ENCODE data around the gene NECTIN2. TPM values are rescaled to one million over a fixed set of nuclear protein-coding genes. Genes with fewer than 3 reads are reported as not detected.
"Not testable (repeated sequence)": the region's sequence is repeated elsewhere in the genome, so short reads cannot be mapped to it uniquely, and the experiment has no call there.

The NECTIN2 gene
- polyA plus RNA-seq, 4 donors, result 72.5 to 153 (median 100) TPM

DNA sequence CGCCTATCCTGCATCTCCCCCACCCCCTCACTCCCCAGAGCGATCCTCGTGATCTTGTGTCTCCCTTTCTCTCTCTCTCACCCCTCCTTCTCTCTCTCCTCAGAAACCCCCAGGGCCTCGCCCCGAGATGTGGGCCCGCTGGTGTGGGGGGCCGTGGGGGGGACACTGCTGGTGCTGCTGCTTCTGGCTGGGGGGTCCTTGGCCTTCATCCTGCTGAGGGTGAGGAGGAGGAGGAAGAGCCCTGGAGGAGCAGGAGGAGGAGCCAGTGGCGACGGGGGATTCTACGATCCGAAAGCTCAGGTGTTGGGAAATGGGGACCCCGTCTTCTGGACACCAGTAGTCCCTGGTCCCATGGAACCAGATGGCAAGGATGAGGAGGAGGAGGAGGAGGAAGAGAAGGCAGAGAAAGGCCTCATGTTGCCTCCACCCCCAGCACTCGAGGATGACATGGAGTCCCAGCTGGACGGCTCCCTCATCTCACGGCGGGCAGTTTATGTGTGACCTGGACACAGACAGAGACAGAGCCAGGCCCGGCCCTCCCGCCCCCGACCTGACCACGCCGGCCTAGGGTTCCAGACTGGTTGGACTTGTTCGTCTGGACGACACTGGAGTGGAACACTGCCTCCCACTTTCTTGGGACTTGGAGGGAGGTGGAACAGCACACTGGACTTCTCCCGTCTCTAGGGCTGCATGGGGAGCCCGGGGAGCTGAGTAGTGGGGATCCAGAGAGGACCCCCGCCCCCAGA, 32.2 kb downstream of the NECTIN2 start:
- 77 to 83% (median 81%) methylated on average over 23 to 26 of the region's 26 CpGs for WGBS, 3 donors
- H3K4me1 ChIP-seq (ENCODE audit: control insufficient read depth in 3 of 3, insufficient read depth in 2 of 3, low read depth in 1 of 3, low read length in 2 of 3), result peaks cover 0 to 14% (median 0%) of the 10 kb centered on the region in 3 donors
- no peak overlapping the region for H3K4me3 ChIP-seq (ENCODE audit: low read depth in 1 of 3, low read length in 3 of 3)
- H3K27me3 ChIP-seq (ENCODE audit: control insufficient read depth in 3 of 3, insufficient read depth in 3 of 3, low read length in 3 of 3), result no peaks in the 10 kb centered on the region
- no peak for FAIRE-seq
- DNase-seq, result no peak
- H3K36me3 ChIP-seq (ENCODE audit: control insufficient read depth in 3 of 3, insufficient read depth in 2 of 3, low read depth in 1 of 3, low read length in 3 of 3), result peaks cover 8 to 96% (median 21%) of the 10 kb centered on the region in 3 donors
- H3K9me3 ChIP-seq (ENCODE audit: control insufficient read depth in 2 of 2, insufficient read depth in 1 of 2, low read depth in 1 of 2, low read length in 1 of 2), result no peaks in the 10 kb centered on the region
- H3K27ac ChIP-seq (ENCODE audit: low read depth in 1 of 3, low read length in 2 of 3), result no peak overlapping the region

GRCh38 chr19:44879309-44880065, 33.4 kb downstream of the NECTIN2 start:
- no peaks in the 10 kb centered on the region for H3K9me3 ChIP-seq (ENCODE audit: control insufficient read depth in 2 of 2, insufficient read depth in 1 of 2, low read depth in 1 of 2, low read length in 1 of 2)
- H3K4me3 ChIP-seq (ENCODE audit: low read depth in 1 of 3, low read length in 3 of 3), result no peak overlapping the region
- FAIRE-seq (no peak), DNase-seq (no peak)
- peaks cover 0 to 14% (median 0%) of the 10 kb centered on the region in 3 donors for H3K4me1 ChIP-seq (ENCODE audit: control insufficient read depth in 3 of 3, insufficient read depth in 2 of 3, low read depth in 1 of 3, low read length in 2 of 3)
- WGBS, 3 donors, result 81 to 84% (median 84%) methylated on average over 16 to 18 of the region's 18 CpGs
- no peaks in the 10 kb centered on the region for H3K27me3 ChIP-seq (ENCODE audit: control insufficient read depth in 3 of 3, insufficient read depth in 3 of 3, low read length in 3 of 3)
- H3K36me3 ChIP-seq (ENCODE audit: control insufficient read depth in 3 of 3, insufficient read depth in 2 of 3, low read depth in 1 of 3, low read length in 3 of 3), result peaks cover 3 to 95% (median 18%) of the 10 kb centered on the region in 3 donors
- no peak overlapping the region for H3K27ac ChIP-seq (ENCODE audit: low read depth in 1 of 3, low read length in 2 of 3)

GRCh38 chr19:44882063-44882462, 36.0 kb downstream of the NECTIN2 start:
- DNase-seq, result no peak
- FAIRE-seq, result no peak
- Histone ChIP-seq H3K36me3 (ENCODE audit: control insufficient read depth in 3 of 3, insufficient read depth in 2 of 3, low read depth in 1 of 3, low read length in 3 of 3) (peaks cover 2 to 88% (median 10%) of the 10 kb centered on the region in 3 donors), H3K27ac (ENCODE audit: low read depth in 1 of 3, low read length in 2 of 3) (no peak overlapping the region), H3K4me1 (ENCODE audit: control insufficient read depth in 3 of 3, insufficient read depth in 2 of 3, low read depth in 1 of 3, low read length in 2 of 3) (no peaks in the 10 kb centered on the region), H3K27me3 (ENCODE audit: control insufficient read depth in 3 of 3, insufficient read depth in 3 of 3, low read length in 3 of 3) (no peaks in the 10 kb centered on the region), H3K9me3 (ENCODE audit: control insufficient read depth in 2 of 2, insufficient read depth in 1 of 2, low read depth in 1 of 2, low read length in 1 of 2) (no peaks in the 10 kb centered on the region), H3K4me3 (ENCODE audit: low read depth in 1 of 3, low read length in 3 of 3) (no peak overlapping the region)
- WGBS, 3 donors, result 91 to 92% (median 92%) methylated on average over 15 of the region's 15 CpGs

DNA sequence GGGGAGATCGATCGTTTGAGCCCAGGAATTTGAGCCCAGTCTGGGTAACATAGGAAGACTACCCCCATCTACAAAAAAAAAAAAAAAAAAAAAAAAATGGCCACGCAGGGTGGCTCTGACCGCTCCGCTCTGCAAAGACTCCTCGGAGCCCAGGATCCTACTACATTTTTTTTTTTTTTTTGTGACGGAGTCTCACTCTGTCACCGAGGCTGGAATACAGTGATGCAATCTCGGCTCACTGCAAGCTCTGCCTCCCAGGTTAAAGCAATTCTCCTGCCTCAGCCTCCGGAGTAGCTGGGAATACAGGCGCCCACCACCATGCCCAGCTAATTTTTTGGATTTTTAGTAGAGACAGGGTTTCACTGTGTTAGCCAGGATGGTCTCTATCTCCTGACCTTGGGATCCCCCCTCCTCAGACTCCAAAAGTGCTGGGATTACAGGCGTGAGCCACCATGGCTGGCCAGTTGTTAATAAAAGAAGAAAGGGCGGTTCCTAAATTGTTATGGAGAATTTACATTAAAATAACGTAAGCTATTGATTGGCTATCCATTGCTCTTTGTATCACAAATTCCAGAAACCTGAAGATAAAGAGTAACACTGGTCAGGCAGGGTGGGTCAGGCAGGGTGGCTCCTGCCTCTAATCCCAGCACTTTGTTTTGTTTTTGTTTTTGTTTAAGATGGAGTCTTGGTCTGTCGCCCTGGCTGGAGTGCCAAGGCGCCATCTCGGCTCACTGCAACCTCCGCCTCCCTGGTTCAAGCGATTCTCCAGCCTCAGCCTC, 36.7 kb downstream of the NECTIN2 start:
- H3K36me3 ChIP-seq (ENCODE audit: control insufficient read depth in 3 of 3, insufficient read depth in 2 of 3, low read depth in 1 of 3, low read length in 3 of 3), result peaks cover 2 to 88% (median 5%) of the 10 kb centered on the region in 3 donors
- 90 to 94% (median 92%) methylated on average over 19 of the region's 19 CpGs for WGBS, 3 donors
- H3K9me3 ChIP-seq (ENCODE audit: control insufficient read depth in 2 of 2, insufficient read depth in 1 of 2, low read depth in 1 of 2, low read length in 1 of 2); H3K4me3 ChIP-seq (ENCODE audit: low read depth in 1 of 3, low read length in 3 of 3); H3K4me1 ChIP-seq (ENCODE audit: control insufficient read depth in 3 of 3, insufficient read depth in 2 of 3, low read depth in 1 of 3, low read length in 2 of 3); H3K27ac ChIP-seq (ENCODE audit: low read depth in 1 of 3, low read length in 2 of 3); H3K27me3 ChIP-seq (ENCODE audit: control insufficient read depth in 3 of 3, insufficient read depth in 3 of 3, low read length in 3 of 3); FAIRE-seq; DNase-seq: not testable (repeated sequence)

DNA sequence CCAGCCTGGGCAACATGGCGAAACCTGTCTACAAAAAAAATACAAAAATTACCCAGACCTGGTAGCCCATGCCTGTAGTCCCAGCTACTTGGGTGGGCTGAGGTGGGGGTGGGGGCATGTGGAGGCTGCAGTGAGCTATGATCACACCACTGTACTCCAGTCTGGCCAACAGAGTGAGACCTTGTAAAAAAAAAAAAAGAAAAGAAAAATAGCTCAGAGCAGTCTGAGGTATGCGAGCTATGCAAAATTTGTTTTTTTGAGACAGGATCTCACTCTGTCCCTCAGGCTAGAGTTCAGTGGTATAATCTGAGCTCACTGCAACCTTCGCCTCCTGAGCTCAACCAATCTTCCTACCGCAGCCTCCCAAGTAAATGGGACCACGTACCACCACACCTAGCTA, 37.8 kb downstream of the NECTIN2 start:
- Histone ChIP-seq H3K4me1 (ENCODE audit: control insufficient read depth in 3 of 3, insufficient read depth in 2 of 3, low read depth in 1 of 3, low read length in 2 of 3) (no peaks in the 10 kb centered on the region), H3K9me3 (ENCODE audit: control insufficient read depth in 2 of 2, insufficient read depth in 1 of 2, low read depth in 1 of 2, low read length in 1 of 2) (no peaks in the 10 kb centered on the region), H3K36me3 (ENCODE audit: control insufficient read depth in 3 of 3, insufficient read depth in 2 of 3, low read depth in 1 of 3, low read length in 3 of 3) (peaks cover under 1 to 88% (median 2%) of the 10 kb centered on the region in 3 donors), H3K27ac (ENCODE audit: low read depth in 1 of 3, low read length in 2 of 3) (no peak overlapping the region), H3K27me3 (ENCODE audit: control insufficient read depth in 3 of 3, insufficient read depth in 3 of 3, low read length in 3 of 3) (no peaks in the 10 kb centered on the region), H3K4me3 (ENCODE audit: low read depth in 1 of 3, low read length in 3 of 3) (no peak overlapping the region)
- DNase-seq, result no peak
- WGBS, 3 donors, result 90 to 95% (median 91%) methylated on average over 5 of the region's 5 CpGs
- FAIRE-seq, result no peak

- H3K27me3 ChIP-seq (ENCODE audit: control insufficient read depth in 3 of 3, insufficient read depth in 3 of 3, low read length in 3 of 3), result no peaks in the 10 kb centered on the region
- no peak overlapping the region for H3K4me3 ChIP-seq (ENCODE audit: low read depth in 1 of 3, low read length in 3 of 3)
- WGBS, 3 donors, result 89 to 96% (median 95%) methylated on average over 4 of the region's 4 CpGs
- H3K36me3 ChIP-seq (ENCODE audit: control insufficient read depth in 3 of 3, insufficient read depth in 2 of 3, low read depth in 1 of 3, low read length in 3 of 3), result peaks cover 0 to 82% (median 2%) of the 10 kb centered on the region in 3 donors
- no peak for DNase-seq
- H3K27ac ChIP-seq (ENCODE audit: low read depth in 1 of 3, low read length in 2 of 3), result no peak overlapping the region
- peaks cover 0 to under 1% (median 0%) of the 10 kb centered on the region in 3 donors for H3K4me1 ChIP-seq (ENCODE audit: control insufficient read depth in 3 of 3, insufficient read depth in 2 of 3, low read depth in 1 of 3, low read length in 2 of 3)
- no peak for FAIRE-seq
- H3K9me3 ChIP-seq (ENCODE audit: control insufficient read depth in 2 of 2, insufficient read depth in 1 of 2, low read depth in 1 of 2, low read length in 1 of 2), result no peaks in the 10 kb centered on the region
These were observed 38.5 kb downstream of the NECTIN2 start for GRCh38 chr19:44884566-44884965.

DNA sequence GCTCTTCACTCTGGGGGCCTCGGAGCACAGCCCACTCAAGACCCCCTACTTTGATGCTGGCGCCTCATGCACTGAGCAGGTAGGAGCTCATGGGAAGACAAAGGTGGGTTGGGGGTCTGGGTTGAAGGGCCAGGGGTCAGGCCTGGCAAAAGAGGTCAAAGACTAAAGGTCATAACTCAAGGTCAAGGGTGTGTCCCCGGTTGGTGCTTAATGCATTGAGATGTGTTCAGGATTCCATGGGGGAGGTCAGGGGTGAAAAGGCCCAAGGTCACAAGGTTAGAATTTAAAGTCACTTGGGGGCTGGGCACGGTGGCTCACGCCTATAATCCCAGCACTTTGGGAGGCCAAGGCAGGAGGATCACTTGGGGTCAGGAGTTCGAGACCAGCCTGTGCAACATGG, 40.0 kb downstream of the NECTIN2 start:
- FAIRE-seq (no peak), DNase-seq (no peak)
- Histone ChIP-seq H3K4me3 (ENCODE audit: low read depth in 1 of 3, low read length in 3 of 3) (no peak overlapping the region), H3K27me3 (ENCODE audit: control insufficient read depth in 3 of 3, insufficient read depth in 3 of 3, low read length in 3 of 3) (no peaks in the 10 kb centered on the region), H3K27ac (ENCODE audit: low read depth in 1 of 3, low read length in 2 of 3) (no peak overlapping the region), H3K9me3 (ENCODE audit: control insufficient read depth in 2 of 2, insufficient read depth in 1 of 2, low read depth in 1 of 2, low read length in 1 of 2) (no peaks in the 10 kb centered on the region), H3K36me3 (ENCODE audit: control insufficient read depth in 3 of 3, insufficient read depth in 2 of 3, low read depth in 1 of 3, low read length in 3 of 3) (peaks cover 0 to 70% (median 2%) of the 10 kb centered on the region in 3 donors), H3K4me1 (ENCODE audit: control insufficient read depth in 3 of 3, insufficient read depth in 2 of 3, low read depth in 1 of 3, low read length in 2 of 3) (peaks cover 0 to 7% (median 0%) of the 10 kb centered on the region in 3 donors)
- WGBS, 3 donors, result 91 to 95% (median 93%) methylated on average over 6 of the region's 6 CpGs

- Histone ChIP-seq H3K4me3 (ENCODE audit: low read depth in 1 of 3, low read length in 3 of 3) (no peak overlapping the region), H3K4me1 (ENCODE audit: control insufficient read depth in 3 of 3, insufficient read depth in 2 of 3, low read depth in 1 of 3, low read length in 2 of 3) (peaks cover 2 to 15% (median 3%) of the 10 kb centered on the region in 3 donors), H3K27ac (ENCODE audit: low read depth in 1 of 3, low read length in 2 of 3) (no peak overlapping the region), H3K9me3 (ENCODE audit: control insufficient read depth in 2 of 2, insufficient read depth in 1 of 2, low read depth in 1 of 2, low read length in 1 of 2) (no peaks in the 10 kb centered on the region), H3K36me3 (ENCODE audit: control insufficient read depth in 3 of 3, insufficient read depth in 2 of 3, low read depth in 1 of 3, low read length in 3 of 3) (peaks cover 0 to 59% (median 2%) of the 10 kb centered on the region in 3 donors), H3K27me3 (ENCODE audit: control insufficient read depth in 3 of 3, insufficient read depth in 3 of 3, low read length in 3 of 3) (no peaks in the 10 kb centered on the region)
- DNase-seq (no peak), FAIRE-seq (no peak)
- whole genome bisulfite sequencing, 3 donors, result 88 to 91% (median 90%) methylated on average over 4 of the region's 4 CpGs
These were observed 41.6 kb downstream of the NECTIN2 start for GRCh38 chr19:44887648-44888047.

Data from small intestine (tissue), 7 donors.